Measurements from ENCODE around the gene SYNDIG1. TPM values are rescaled to one million over a fixed set of nuclear protein-coding genes. Genes with fewer than 3 reads are reported as not detected.
A peak's percentile ranks its signal among the peaks of the same experiment; 100 is the strongest.

The SYNDIG1 gene
- total and polyA plus RNA-seq, 4 donors, result 0.20 to 5.0 (median 0.63) TPM

DNA sequence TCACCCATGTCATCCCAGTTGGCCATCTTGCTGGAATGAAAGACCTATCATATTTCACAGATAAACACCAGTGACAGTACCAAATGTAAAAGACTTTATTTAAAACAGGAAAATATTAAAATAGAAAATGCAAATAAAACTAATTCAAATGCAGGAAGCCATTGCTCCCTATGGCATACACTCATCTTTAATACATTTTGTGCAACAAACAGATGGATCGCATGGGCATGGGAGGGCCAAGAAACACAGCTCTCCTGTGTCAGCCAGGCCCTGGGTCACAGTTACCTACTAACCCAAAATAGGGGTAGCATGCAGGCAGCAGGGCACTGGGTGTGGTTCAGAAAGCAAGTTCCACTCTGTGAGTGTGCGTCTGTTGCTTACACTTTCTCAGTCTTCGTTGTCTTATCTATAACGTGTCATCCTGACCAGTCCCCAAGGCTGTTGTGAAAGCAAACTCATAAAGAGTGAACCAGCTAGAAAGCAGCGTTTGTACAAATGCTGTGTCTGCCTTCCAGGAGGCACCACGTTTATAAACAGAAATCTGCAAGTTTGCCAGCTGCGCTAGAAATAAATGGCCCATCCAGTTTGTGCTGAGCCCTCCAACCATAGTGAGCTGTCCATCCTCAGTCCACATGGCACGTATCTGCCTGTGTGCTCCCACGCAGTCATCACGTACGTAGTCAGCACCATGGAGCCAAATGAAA lies 180.5 kb downstream of the SYNDIG1 start:
- 69 to 76% methylated on average over 11 of the region's 11 CpGs for WGBS, 2 donors
- Histone ChIP-seq H3K9ac (ENCODE audit: insufficient read depth in 1 of 2, low read length in 2 of 2) (no peak overlapping the region), H3K9me3 (ENCODE audit: control insufficient read depth in 4 of 4, insufficient read depth in 3 of 4, low read length in 3 of 4) (peaks cover 0 to 6% (median 0%) of the 10 kb centered on the region in 4 donors), H3K27me3 (ENCODE audit: control insufficient read depth in 3 of 3, insufficient read depth in 3 of 3, low read length in 2 of 3) (no peaks in the 10 kb centered on the region), H3K4me1 (ENCODE audit: control insufficient read depth in 5 of 5, insufficient read depth in 5 of 5, low read length in 5 of 5) (peaks cover 0 to 19% (median 0%) of the 10 kb centered on the region in 5 donors), H3K4me3 (no peak overlapping the region), H3K27ac (ENCODE audit: low read depth in 1 of 2, low read length in 1 of 2) (no peak overlapping the region), H3K36me3 (ENCODE audit: control insufficient read depth in 4 of 4, insufficient read depth in 4 of 4, low read length in 4 of 4) (no peaks in the 10 kb centered on the region)
- no peak for ATAC-seq (ENCODE audit: insufficient read depth, low FRiP score)
- peak; percentile 57 to 76 (median 74) for DNase-seq
- TF ChIP-seq, protein P1, sequence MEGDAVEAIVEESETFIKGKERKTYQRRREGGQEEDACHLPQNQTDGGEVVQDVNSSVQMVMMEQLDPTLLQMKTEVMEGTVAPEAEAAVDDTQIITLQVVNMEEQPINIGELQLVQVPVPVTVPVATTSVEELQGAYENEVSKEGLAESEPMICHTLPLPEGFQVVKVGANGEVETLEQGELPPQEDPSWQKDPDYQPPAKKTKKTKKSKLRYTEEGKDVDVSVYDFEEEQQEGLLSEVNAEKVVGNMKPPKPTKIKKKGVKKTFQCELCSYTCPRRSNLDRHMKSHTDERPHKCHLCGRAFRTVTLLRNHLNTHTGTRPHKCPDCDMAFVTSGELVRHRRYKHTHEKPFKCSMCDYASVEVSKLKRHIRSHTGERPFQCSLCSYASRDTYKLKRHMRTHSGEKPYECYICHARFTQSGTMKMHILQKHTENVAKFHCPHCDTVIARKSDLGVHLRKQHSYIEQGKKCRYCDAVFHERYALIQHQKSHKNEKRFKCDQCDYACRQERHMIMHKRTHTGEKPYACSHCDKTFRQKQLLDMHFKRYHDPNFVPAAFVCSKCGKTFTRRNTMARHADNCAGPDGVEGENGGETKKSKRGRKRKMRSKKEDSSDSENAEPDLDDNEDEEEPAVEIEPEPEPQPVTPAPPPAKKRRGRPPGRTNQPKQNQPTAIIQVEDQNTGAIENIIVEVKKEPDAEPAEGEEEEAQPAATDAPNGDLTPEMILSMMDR (IDR thresholded peaks at IDR 0.05; ENCODE audit: control extremely low read depth, extremely low read depth), result no peak

- Histone ChIP-seq H3K4me3 (no peak overlapping the region), H3K27me3 (ENCODE audit: control insufficient read depth in 3 of 3, insufficient read depth in 3 of 3, low read length in 2 of 3) (no peaks in the 10 kb centered on the region), H3K9ac (ENCODE audit: insufficient read depth in 1 of 2, low read length in 2 of 2) (no peak overlapping the region), H3K36me3 (ENCODE audit: control insufficient read depth in 4 of 4, insufficient read depth in 4 of 4, low read length in 4 of 4) (no peaks in the 10 kb centered on the region), H3K9me3 (ENCODE audit: control insufficient read depth in 4 of 4, insufficient read depth in 3 of 4, low read length in 3 of 4) (peaks cover 0 to 4% (median 0%) of the 10 kb centered on the region in 4 donors), H3K4me1 (ENCODE audit: control insufficient read depth in 5 of 5, insufficient read depth in 5 of 5, low read length in 5 of 5) (peaks cover 0 to 19% (median 0%) of the 10 kb centered on the region in 5 donors), H3K27ac (ENCODE audit: low read depth in 1 of 2, low read length in 1 of 2) (no peak overlapping the region)
- TF ChIP-seq, protein P1 (IDR thresholded peaks at IDR 0.05; ENCODE audit: control extremely low read depth, extremely low read depth), result no peak
- ATAC-seq (ENCODE audit: insufficient read depth, low FRiP score) (no peak), DNase-seq (peak in 2 of 3 donors; percentile 27 to 40)
- 49 to 56% methylated on average over 7 of the region's 7 CpGs for WGBS, 2 donors
Measured at GRCh38 chr20:24651171-24651975, 181.9 kb downstream of the SYNDIG1 start.

GRCh38 chr20:24651976-24652345 lies 182.5 kb downstream of the SYNDIG1 start:
- Histone ChIP-seq H3K9me3 (ENCODE audit: control insufficient read depth in 4 of 4, insufficient read depth in 3 of 4, low read length in 3 of 4) (peaks cover 0 to 4% (median 0%) of the 10 kb centered on the region in 4 donors), H3K27me3 (ENCODE audit: control insufficient read depth in 3 of 3, insufficient read depth in 3 of 3, low read length in 2 of 3) (no peaks in the 10 kb centered on the region), H3K27ac (ENCODE audit: low read depth in 1 of 2, low read length in 1 of 2) (no peak overlapping the region), H3K36me3 (ENCODE audit: control insufficient read depth in 4 of 4, insufficient read depth in 4 of 4, low read length in 4 of 4) (no peaks in the 10 kb centered on the region), H3K4me1 (ENCODE audit: control insufficient read depth in 5 of 5, insufficient read depth in 5 of 5, low read length in 5 of 5) (peaks cover 0 to 19% (median 0%) of the 10 kb centered on the region in 5 donors), H3K4me3 (no peak overlapping the region), H3K9ac (ENCODE audit: insufficient read depth in 1 of 2, low read length in 2 of 2) (no peak overlapping the region)
- TF ChIP-seq, protein P1 (IDR thresholded peaks at IDR 0.05; ENCODE audit: control extremely low read depth, extremely low read depth), result no peak
- no peak for DNase-seq
- 74 to 78% methylated on average over 4 of the region's 4 CpGs for WGBS, 2 donors
- ATAC-seq (ENCODE audit: insufficient read depth, low FRiP score), result no peak

Data from lung (tissue), 12 donors.